Ishikawa (cell line): ENCODE results near the gene ACKR2.
A peak's percentile ranks its signal among the peaks of the same experiment; 100 is the strongest.

ENCODE experiments used
- CEBPB ChIP-seq: IDR thresholded peaks from 2 replicates; pipeline ENCODE4 v1.6.1; 2012
- CREB1 ChIP-seq: IDR thresholded peaks from 2 replicates; pipeline ENCODE4 v1.6.1; 2012; ENCODE audit warnings: low read depth
- EGR1 ChIP-seq: IDR thresholded peaks from 2 replicates; pipeline ENCODE4 v1.6.1; 2012
- EP300 ChIP-seq: IDR thresholded peaks from 2 replicates; pipeline ENCODE4 v1.6.1; 2012; ENCODE audit warnings: borderline replicate concordance
- FOXM1 ChIP-seq: IDR thresholded peaks from 2 replicates; pipeline ENCODE4 v1.6.1; 2012; ENCODE audit warnings: low read depth, borderline replicate concordance
- NFIC ChIP-seq: IDR thresholded peaks from 2 replicates; pipeline ENCODE4 v1.6.1; 2012
- RAD21 ChIP-seq: IDR thresholded peaks from 2 replicates; pipeline ENCODE4 v1.6.1; 2012; ENCODE audit warnings: low read depth
- TAF1 ChIP-seq: IDR thresholded peaks from 2 replicates; pipeline ENCODE4 v1.6.1; 2012; ENCODE audit warnings: low read depth, mild to moderate bottlenecking
- TCF12 ChIP-seq: IDR thresholded peaks from 2 replicates; pipeline ENCODE4 v1.6.1; 2012; ENCODE audit warnings: low read depth
- TEAD4 ChIP-seq: IDR thresholded peaks from 2 replicates; pipeline ENCODE4 v1.6.1; 2012
- YY1 ChIP-seq: IDR thresholded peaks from 2 replicates; pipeline ENCODE4 v1.6.1; 2012; ENCODE audit warnings: low read depth
- ZBTB7A ChIP-seq: IDR thresholded peaks from 2 replicates; pipeline ENCODE4 v1.6.1; 2012; ENCODE audit warnings: low read depth
- TF ChIP-seq, protein P1 (sequence below): IDR thresholded peaks from 2 replicates; pipeline ENCODE4 v1.6.1; 2012
- TF ChIP-seq, protein P2 (sequence below): IDR thresholded peaks from 2 replicates; pipeline ENCODE4 v1.6.1; 2012
- TF ChIP-seq, protein P3 (sequence below): IDR thresholded peaks from 2 replicates; pipeline ENCODE4 v1.6.1; 2012; ENCODE audit warnings: low read depth, mild to moderate bottlenecking

Gene ACKR2

DNA sequence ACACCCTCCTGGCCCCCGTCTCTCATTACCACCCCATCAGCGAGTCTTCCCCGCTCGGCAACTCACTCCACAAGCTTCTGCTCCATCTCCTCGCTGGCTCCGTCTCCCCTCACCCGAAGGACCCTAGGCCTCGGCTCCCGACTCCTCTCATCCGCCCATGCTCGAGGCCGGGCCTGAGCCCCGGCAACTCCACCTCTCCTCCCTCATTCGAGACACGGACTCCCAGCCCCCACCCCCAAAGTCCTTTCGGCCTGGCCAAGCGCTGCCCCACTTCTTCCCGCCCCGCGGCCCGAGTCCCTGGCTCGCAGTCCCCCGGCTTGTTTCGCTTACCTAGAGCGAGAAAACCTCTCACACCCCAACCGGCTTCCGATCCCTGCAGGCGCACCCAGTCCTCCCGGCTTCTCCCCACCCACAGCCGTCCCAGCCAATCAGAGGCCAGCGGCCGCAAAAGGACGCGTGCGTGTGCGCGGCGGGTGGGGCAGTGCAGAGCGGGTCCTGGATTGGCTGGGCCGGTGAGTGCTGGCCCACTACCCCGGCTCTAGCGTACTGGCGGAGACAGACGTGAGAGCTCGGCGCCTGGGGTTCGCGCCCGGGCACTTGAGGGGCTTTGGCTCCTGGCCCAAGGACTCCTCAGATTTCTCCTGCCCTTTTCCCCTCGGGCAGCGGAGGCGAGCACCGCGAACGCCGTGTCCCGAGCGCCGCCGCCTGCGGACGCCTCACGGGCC lies 5.0 kb upstream of the ACKR2 start, which contains the start of gene HIGD1A:
Gene HIGD1A, minus strand, starts transcription at position 385 of the 725 bp plus-strand sequence. CDS start 10,237 bp downstream, outside the sequence.
- TF ChIP-seq EGR1 (no peak), CEBPB (no peak), EP300 (peak; percentile 8; the same call in 1 of the 2 replicates), YY1 (no peak), TAF1 (peak; percentile 81), NFIC (peak; percentile 56; the same call in 1 of the 2 replicates), ZBTB7A (0 out of 2 replicates have a peak, but pooled peaks have one; percentile 42), TEAD4 (0 out of 2 replicates have a peak, but pooled peaks have one; percentile 5)
- TF ChIP-seq, protein P1, sequence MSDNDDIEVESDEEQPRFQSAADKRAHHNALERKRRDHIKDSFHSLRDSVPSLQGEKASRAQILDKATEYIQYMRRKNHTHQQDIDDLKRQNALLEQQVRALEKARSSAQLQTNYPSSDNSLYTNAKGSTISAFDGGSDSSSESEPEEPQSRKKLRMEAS = peak; percentile 69
- TF ChIP-seq, protein P2, sequence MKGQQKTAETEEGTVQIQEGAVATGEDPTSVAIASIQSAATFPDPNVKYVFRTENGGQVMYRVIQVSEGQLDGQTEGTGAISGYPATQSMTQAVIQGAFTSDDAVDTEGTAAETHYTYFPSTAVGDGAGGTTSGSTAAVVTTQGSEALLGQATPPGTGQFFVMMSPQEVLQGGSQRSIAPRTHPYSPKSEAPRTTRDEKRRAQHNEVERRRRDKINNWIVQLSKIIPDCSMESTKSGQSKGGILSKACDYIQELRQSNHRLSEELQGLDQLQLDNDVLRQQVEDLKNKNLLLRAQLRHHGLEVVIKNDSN = peak; percentile 3; the same call in 1 of the 2 replicates

DNA sequence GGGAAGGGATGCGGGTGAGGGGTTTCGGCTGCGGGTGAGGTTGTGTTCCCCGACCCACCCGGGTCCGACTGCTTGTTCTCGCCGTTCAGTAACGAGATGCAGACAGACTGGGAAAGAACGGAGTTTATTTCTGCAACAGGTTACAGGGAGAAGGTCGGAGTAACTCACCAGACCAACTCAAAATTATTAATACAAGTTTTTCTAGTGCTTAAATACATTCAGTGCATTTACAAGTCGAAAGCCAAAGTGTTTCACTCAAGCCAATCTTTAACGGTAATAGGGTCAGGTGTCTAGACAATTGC lies 4.5 kb upstream of the ACKR2 start:
- TF ChIP-seq TCF12 (no peak), EGR1 (no peak), ZBTB7A (no peak; the same call in 1 of the 2 replicates), NFIC (no peak), TAF1 (no peak), EP300 (no peak)

DNA sequence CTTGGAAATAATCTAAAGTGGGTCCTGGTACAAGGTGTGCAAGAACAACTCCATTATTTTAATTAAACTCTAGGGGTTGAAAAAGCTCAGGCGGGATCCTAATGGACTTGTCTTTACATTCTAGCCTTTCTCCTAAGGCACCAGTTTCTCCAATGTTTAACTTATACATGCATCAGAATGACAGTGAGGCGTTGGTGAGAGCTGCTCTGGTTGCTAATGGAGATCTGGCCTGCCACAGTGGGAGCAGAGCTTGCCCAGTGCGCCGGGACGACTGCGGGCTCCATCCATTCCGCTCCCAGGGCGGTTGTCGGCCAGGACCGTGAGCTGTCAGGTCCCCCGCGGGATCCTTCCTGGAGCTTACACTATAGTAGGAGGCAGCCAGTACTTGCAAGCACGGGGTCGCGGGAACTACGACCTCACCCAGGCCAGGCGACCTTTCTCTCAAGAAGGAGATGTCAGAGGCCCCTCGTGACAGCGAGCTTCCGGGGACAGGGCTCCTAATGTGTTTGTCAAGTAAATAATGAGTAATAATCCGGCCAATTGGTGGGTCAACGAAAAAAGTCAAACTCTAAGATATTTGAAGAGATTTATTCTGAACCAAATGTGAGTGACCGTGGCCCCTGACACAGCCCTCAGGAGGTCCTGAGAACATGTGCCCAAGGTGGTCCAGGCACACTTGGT lies 4.0 kb upstream of the ACKR2 start:
- TF ChIP-seq, protein P1 = no peak

DNA sequence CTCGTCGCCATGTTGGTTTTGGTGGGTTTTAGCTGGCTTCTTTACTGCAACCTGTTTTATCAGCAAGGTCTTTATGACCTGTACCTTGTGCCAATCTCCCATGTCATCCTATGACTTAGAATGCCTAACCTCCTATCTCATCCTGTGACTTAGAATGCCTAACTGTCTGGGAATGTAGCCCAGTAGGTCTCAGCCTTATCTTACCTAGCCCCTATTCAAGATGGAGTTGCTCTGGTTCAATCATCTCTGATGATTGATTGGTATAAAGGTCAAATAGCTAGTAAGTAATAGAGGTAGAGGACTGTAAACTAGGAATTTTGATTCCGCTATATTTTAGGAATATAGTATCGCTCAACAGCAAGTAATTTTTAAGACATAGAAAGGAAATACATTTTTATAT lies 1.3 kb upstream of the ACKR2 start:
- TF ChIP-seq ZBTB7A (no peak), TCF12 (no peak), NFIC (no peak)

DNA sequence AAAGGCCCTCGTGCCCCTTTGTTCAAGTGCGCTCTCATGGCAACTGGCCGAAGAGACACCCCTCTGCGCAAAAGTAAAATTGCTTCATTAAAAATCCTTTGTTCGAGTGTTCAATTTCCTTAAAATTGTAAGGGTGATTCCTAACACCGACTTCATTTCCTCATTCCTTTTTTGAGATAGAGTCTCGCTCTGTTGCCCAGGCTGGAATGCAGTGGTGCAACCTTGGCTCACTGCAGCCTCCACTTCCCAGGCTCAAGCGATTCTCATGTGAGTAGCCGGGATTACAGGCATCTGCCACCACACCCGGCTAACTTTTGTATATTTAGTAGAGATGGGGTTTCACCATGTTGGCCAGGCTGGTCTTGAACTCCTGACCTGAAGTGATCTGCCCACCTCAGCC lies 1.5 kb downstream of the ACKR2 start:
- TF ChIP-seq TEAD4 = peak; percentile 84
- TF ChIP-seq CEBPB = peak; percentile 42; the same call in 1 of the 2 replicates
- TF ChIP-seq, protein P1 = peak; percentile 38; the same call in 1 of the 2 replicates

DNA sequence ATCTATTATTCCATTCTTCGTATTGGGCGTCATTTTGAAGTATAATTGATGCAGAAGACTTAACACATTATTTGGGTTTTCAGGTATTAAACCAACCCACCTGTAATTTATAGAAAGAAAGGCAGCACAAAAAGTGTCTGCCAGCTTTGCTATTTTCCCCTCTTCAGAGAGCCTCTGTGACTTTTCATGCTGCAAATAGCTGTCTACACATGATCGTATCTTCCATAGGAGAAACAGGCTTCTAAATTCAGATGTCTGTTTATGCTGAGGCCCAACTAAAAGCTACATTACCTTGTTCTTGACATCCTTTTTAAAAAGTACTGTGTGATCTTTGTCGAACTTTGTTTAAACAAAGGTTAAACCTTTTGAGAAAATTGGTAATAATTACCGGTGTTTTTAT lies 5.0 kb downstream of the ACKR2 start:
- TF ChIP-seq ZBTB7A = no peak

DNA sequence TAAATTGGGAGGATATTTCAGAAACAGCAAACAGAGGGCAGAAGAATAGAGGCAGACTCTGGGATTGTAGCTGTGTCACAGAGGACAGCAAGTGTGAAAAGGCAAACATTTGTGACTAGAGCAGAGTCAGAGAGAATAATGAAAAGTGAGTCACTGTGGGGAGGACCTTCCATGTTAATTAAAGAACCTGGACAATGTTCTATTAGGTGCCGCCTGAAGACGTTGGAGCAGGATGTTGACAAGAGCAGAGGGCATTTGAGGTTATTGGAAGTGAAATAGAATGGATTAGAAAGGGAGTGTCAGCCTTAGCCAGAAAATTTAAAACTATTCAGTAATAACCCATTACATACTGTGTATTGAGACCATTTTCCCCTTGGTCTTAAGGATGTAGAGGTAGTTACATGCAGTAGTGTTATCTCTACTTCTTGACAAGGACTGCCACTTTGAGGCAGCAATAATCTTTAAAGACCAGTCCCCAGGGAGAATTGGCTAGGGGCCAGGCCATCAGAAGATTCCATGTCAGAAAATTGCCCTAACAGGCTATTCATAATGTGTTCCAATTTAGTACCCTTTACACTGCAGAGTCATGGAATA lies 5.8 kb downstream of the ACKR2 start:
- no peak for TF ChIP-seq TAF1

DNA sequence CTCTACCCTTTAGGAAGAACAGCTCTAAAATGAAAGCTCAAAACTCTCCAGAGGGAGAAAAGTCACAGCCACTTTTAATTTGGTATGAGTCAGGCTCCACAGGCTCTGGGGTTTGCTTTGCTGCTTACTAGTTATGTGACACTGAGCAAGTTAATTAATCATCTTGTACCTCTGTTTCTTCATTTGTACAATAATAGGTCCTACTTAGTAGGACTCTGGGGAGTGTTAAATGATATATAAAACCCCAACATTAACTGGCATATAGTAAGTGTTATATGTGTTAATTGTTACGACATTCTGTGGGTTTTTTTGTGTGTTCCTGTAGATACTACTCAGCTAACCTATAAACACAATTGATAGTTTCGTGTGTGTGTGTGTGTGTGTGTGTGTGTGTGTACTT lies 6.6 kb downstream of the ACKR2 start:
- TF ChIP-seq YY1 (no peak), FOXM1 (no peak), ZBTB7A (no peak), NFIC (no peak), TAF1 (no peak), TEAD4 (no peak), EP300 (no peak), CREB1 (no peak), EGR1 (no peak), CEBPB (no peak), TCF12 (no peak), RAD21 (no peak)
- TF ChIP-seq, protein P2 = no peak
- TF ChIP-seq, protein P1 = no peak
- TF ChIP-seq, protein P3, sequence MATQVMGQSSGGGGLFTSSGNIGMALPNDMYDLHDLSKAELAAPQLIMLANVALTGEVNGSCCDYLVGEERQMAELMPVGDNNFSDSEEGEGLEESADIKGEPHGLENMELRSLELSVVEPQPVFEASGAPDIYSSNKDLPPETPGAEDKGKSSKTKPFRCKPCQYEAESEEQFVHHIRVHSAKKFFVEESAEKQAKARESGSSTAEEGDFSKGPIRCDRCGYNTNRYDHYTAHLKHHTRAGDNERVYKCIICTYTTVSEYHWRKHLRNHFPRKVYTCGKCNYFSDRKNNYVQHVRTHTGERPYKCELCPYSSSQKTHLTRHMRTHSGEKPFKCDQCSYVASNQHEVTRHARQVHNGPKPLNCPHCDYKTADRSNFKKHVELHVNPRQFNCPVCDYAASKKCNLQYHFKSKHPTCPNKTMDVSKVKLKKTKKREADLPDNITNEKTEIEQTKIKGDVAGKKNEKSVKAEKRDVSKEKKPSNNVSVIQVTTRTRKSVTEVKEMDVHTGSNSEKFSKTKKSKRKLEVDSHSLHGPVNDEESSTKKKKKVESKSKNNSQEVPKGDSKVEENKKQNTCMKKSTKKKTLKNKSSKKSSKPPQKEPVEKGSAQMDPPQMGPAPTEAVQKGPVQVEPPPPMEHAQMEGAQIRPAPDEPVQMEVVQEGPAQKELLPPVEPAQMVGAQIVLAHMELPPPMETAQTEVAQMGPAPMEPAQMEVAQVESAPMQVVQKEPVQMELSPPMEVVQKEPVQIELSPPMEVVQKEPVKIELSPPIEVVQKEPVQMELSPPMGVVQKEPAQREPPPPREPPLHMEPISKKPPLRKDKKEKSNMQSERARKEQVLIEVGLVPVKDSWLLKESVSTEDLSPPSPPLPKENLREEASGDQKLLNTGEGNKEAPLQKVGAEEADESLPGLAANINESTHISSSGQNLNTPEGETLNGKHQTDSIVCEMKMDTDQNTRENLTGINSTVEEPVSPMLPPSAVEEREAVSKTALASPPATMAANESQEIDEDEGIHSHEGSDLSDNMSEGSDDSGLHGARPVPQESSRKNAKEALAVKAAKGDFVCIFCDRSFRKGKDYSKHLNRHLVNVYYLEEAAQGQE = no peak
